Measurements from ENCODE around the gene AP3D1. TPM values are rescaled to one million over a fixed set of nuclear protein-coding genes. Genes with fewer than 3 reads are reported as not detected.

The AP3D1 gene
- total and polyA plus RNA-seq, 4 donors: 21.7 to 79.8 (median 59.6) TPM

DNA sequence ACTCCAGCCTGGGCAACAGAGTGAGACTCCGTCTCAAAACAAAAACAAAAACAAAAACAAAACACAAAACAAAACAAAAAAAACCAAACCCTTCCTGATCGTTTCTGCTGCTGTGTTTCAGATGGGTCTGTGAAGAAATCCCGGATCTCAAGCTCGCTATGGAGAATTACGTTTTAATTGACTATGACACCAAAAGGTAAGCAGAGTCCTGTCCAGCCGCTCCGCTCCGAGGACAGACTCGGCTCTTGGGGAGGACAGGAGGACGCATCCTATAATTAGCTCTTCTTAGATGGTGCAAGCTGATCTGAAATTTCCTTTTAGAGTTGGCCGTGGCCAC lies 34.3 kb upstream of the AP3D1 start:
- H3K9me3 ChIP-seq (ENCODE audit: control insufficient read depth in 4 of 4, low read length in 3 of 4): no peaks in the 10 kb centered on the region
- H3K36me3 ChIP-seq (ENCODE audit: control insufficient read depth in 4 of 4, insufficient read depth in 3 of 4, low read depth in 1 of 4, low read length in 3 of 4): peaks cover 0 to 41% (median 3%) of the 10 kb centered on the region in 4 donors
- no peak for DNase-seq (ENCODE audit: low spot score)
- peaks cover 0 to 6% (median 0%) of the 10 kb centered on the region in 4 donors for H3K4me1 ChIP-seq (ENCODE audit: control insufficient read depth in 4 of 4, insufficient read depth in 4 of 4, low read length in 3 of 4)
- no peak overlapping the region for H3K27ac ChIP-seq (ENCODE audit: low read depth in 1 of 2, low read length in 2 of 2)
- 76% methylated on average over 11 of the region's 11 CpGs for WGBS
- no peak overlapping the region for H3K9ac ChIP-seq (ENCODE audit: low read depth in 1 of 2, low read length in 2 of 2)
- TF ChIP-seq JUND (IDR thresholded peaks at IDR 0.05): no peak
- no peak for TF ChIP-seq YY1 (IDR thresholded peaks at IDR 0.05)
- no peak for TF ChIP-seq ATF3 (IDR thresholded peaks at IDR 0.05)
- TF ChIP-seq TAF1 (conservative IDR thresholded peaks at IDR 0.05): no peak
- TF ChIP-seq RAD21 (IDR thresholded peaks at IDR 0.05): no peak
- TF ChIP-seq HNF4A (conservative IDR thresholded peaks at IDR 0.05): no peak
- TF ChIP-seq REST (IDR thresholded peaks at IDR 0.05): no peak
- TF ChIP-seq GABPA (IDR thresholded peaks at IDR 0.05 in 1 of 2, conservative IDR thresholded peaks at IDR 0.05 in 1 of 2): no peak
- no peak for TF ChIP-seq FOXA1 (IDR thresholded peaks at IDR 0.05)
- TF ChIP-seq NR2F2 (IDR thresholded peaks at IDR 0.05): no peak
- no peak for TF ChIP-seq RXRA (IDR thresholded peaks at IDR 0.05)
- no peak for TF ChIP-seq HNF4G (IDR thresholded peaks at IDR 0.05)
- H3K27me3 ChIP-seq (ENCODE audit: control insufficient read depth in 4 of 4, insufficient read depth in 4 of 4, low read length in 3 of 4): no peaks in the 10 kb centered on the region
- no peak overlapping the region for H3K4me3 ChIP-seq (ENCODE audit: low read depth in 1 of 3, low read length in 3 of 3)

DNA sequence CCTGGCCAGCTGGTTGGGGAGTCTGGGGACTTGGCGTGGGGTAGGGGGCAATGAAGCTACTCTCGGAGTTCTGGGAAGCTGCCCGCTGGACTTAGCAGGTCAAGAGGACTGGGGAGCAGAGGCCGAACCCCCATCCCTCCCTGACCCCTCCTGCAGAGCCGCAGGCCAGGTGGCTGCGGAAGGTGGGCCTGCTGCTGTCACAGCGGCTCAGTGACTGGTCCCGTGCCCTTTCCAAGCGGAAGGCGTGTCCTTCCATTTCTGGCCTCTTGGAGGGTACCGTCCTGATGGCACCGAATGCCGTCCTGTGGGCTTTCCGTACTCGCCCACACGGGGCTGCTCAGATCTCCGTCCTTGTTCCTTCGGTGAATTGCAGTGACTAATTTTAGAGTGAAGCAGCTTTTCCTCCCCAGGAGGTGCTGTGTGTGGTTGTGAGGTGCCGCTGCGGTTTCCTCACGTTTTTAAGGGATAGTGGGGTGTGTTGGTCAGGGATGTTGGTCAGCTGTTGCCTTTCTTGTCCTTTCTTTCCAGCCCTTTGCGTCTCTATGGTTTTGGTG lies 33.1 kb upstream of the AP3D1 start:
- Histone ChIP-seq H3K4me3 (ENCODE audit: low read depth in 1 of 3, low read length in 3 of 3) (no peak overlapping the region), H3K4me1 (ENCODE audit: control insufficient read depth in 4 of 4, insufficient read depth in 4 of 4, low read length in 3 of 4) (peaks cover 0 to 6% (median 0%) of the 10 kb centered on the region in 4 donors), H3K9ac (ENCODE audit: low read depth in 1 of 2, low read length in 2 of 2) (no peak overlapping the region), H3K36me3 (ENCODE audit: control insufficient read depth in 4 of 4, insufficient read depth in 3 of 4, low read depth in 1 of 4, low read length in 3 of 4) (peaks cover 0 to 37% (median 2%) of the 10 kb centered on the region in 4 donors), H3K27me3 (ENCODE audit: control insufficient read depth in 4 of 4, insufficient read depth in 4 of 4, low read length in 3 of 4) (no peaks in the 10 kb centered on the region), H3K9me3 (ENCODE audit: control insufficient read depth in 4 of 4, low read length in 3 of 4) (no peaks in the 10 kb centered on the region), H3K27ac (ENCODE audit: low read depth in 1 of 2, low read length in 2 of 2) (no peak overlapping the region)
- no peak for TF ChIP-seq MAX (IDR thresholded peaks at IDR 0.05)
- no peak for TF ChIP-seq FOXA1 (IDR thresholded peaks at IDR 0.05)
- no peak for TF ChIP-seq RAD21 (IDR thresholded peaks at IDR 0.05)
- TF ChIP-seq, protein P1, sequence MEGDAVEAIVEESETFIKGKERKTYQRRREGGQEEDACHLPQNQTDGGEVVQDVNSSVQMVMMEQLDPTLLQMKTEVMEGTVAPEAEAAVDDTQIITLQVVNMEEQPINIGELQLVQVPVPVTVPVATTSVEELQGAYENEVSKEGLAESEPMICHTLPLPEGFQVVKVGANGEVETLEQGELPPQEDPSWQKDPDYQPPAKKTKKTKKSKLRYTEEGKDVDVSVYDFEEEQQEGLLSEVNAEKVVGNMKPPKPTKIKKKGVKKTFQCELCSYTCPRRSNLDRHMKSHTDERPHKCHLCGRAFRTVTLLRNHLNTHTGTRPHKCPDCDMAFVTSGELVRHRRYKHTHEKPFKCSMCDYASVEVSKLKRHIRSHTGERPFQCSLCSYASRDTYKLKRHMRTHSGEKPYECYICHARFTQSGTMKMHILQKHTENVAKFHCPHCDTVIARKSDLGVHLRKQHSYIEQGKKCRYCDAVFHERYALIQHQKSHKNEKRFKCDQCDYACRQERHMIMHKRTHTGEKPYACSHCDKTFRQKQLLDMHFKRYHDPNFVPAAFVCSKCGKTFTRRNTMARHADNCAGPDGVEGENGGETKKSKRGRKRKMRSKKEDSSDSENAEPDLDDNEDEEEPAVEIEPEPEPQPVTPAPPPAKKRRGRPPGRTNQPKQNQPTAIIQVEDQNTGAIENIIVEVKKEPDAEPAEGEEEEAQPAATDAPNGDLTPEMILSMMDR (IDR thresholded peaks at IDR 0.05; ENCODE audit: low read depth, low read length, missing input control): no peak
- no peak for TF ChIP-seq ATF3 (IDR thresholded peaks at IDR 0.05)
- TF ChIP-seq EGR1 (IDR thresholded peaks at IDR 0.05; ENCODE audit: low read depth in 2 of 2): no peak
- no peak for TF ChIP-seq JUND (IDR thresholded peaks at IDR 0.05)
- no peak for TF ChIP-seq YY1 (IDR thresholded peaks at IDR 0.05)
- TF ChIP-seq FOXA2 (IDR thresholded peaks at IDR 0.05): no peak
- TF ChIP-seq RXRA (IDR thresholded peaks at IDR 0.05): no peak
- TF ChIP-seq TAF1 (conservative IDR thresholded peaks at IDR 0.05): no peak
- TF ChIP-seq GABPA (IDR thresholded peaks at IDR 0.05 in 1 of 2, conservative IDR thresholded peaks at IDR 0.05 in 1 of 2): no peak
- no peak for DNase-seq (ENCODE audit: low spot score)
- 96% methylated on average over 22 of the region's 22 CpGs for WGBS
